Lower leg skin (tissue), 3 donors: ENCODE results near the gene WBP2NL.

Experiments used
- POLR2A ChIP-seq, 2 donors: fragments of 450-650 bp; IDR thresholded peaks; one replicate each; pipeline ENCODE4 v1.6.1; 2016 to 2017; ENCODE audit warnings: antibody characterized with exemption in 2 of 2, mild to moderate bottlenecking in 1 of 2, moderate library complexity in 1 of 2
- TF ChIP-seq, protein P1 (sequence below), 3 donors: fragments of 450-650 bp; IDR thresholded peaks; one replicate each; pipeline ENCODE4 v1.5.1; 2016; ENCODE audit warnings: antibody characterized with exemption in 3 of 3, mild to moderate bottlenecking in 3 of 3, moderate library complexity in 2 of 3

DNA sequence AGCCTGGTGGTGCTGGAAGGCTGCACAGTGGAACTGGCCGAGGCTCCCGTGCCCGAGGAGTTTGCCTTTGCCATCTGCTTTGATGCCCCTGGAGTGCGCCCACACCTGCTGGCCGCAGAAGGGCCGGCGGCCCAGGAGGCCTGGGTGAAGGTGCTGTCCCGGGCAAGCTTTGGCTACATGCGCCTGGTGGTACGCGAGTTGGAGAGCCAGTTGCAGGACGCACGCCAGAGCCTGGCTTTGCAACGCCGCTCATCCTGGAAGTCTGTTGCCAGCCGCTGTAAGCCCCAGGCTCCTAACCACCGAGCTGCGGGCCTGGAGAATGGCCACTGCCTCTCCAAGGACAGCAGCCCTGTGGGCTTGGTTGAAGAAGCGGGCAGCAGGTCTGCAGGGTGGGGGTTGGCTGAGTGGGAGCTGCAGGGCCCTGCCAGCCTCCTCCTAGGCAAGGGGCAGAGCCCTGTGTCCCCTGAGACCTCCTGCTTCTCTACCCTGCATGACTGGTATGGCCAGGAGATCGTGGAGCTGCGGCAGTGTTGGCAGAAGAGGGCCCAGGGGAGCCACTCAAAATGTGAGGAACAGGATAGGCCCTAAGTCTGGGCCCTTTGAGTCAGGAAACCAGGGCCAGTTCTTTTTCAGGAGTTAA is 79.0 kb downstream of the WBP2NL start:
- TF ChIP-seq, protein P1, sequence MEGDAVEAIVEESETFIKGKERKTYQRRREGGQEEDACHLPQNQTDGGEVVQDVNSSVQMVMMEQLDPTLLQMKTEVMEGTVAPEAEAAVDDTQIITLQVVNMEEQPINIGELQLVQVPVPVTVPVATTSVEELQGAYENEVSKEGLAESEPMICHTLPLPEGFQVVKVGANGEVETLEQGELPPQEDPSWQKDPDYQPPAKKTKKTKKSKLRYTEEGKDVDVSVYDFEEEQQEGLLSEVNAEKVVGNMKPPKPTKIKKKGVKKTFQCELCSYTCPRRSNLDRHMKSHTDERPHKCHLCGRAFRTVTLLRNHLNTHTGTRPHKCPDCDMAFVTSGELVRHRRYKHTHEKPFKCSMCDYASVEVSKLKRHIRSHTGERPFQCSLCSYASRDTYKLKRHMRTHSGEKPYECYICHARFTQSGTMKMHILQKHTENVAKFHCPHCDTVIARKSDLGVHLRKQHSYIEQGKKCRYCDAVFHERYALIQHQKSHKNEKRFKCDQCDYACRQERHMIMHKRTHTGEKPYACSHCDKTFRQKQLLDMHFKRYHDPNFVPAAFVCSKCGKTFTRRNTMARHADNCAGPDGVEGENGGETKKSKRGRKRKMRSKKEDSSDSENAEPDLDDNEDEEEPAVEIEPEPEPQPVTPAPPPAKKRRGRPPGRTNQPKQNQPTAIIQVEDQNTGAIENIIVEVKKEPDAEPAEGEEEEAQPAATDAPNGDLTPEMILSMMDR (IDR thresholded peaks at IDR 0.05), result no peak
- no peak for TF ChIP-seq POLR2A (IDR thresholded peaks at IDR 0.05)
